NCI-H1105 (cell line): Measurements from ENCODE around the gene AVPR1B.

Source experiments
- DNase-seq: peaks from one replicate; lab custom pipeline; 2025; lab: John Stamatoyannopoulos, UW

AVPR1B gene

DNA sequence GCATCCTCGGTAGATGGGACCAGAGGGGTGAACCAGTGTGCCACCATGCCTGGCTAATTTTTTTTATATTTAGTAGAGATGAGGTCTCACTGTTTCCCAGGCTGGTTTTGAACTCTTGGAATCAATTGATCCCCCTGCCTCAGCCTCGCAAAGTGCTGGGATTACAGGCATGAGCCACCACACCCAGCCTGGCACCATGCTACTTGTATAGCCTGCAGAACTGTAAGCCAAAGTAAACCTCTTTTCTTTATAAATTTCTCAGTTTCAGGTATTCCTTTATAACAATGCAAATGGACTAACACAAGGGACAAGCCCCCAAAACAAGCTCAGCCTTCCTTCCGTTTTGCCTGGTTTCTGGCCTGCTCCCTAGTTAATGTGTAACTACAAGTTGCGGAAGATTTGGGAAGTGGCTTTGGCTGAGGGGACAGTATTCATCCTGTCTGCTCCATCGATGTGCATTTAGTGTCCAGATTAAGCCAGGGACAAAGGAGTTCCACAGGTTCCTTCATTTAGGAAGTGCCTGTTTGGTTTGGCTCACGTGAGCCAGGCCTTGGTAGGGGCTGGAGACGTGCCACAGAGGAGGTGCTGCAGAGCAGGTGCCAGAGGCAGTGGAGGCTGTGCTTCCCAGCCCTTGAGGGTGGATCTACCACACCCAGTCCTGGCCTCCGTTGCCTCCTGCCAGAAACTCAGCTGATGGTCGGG is 4.4 kb downstream of the AVPR1B start:
- no peak for DNase-seq

DNA sequence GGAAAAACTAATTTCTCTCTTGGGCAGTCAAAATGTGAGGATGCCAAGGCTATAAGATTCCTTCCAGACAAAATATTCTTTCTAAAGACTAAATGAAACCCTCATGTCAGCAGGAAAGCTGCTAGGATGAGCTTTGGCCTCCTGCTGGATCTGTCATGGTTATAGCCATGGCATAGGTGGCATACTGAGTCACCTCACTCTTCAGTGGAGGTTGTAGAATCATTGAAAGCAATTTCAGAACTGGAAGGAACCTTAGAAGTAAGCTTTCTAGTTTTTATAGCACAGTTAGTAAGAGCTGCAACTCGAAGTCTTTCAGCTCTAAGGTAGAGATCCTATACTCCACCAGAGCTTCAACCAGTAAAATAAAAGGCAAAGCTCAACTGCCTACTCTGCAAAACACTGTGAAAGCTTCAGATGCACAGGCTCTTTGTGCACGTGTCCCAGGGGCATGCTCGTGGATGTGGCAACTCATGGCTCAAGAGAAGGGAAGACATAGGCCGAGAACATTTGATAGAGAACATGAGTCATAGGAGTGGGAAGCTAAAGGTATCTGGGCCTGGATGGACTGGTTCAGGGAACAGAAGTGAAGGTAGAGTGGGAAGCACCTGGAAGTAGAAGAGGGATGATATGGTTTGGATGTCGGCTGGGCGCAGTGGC is 5.8 kb downstream of the AVPR1B start:
- DNase-seq = no peak

DNA sequence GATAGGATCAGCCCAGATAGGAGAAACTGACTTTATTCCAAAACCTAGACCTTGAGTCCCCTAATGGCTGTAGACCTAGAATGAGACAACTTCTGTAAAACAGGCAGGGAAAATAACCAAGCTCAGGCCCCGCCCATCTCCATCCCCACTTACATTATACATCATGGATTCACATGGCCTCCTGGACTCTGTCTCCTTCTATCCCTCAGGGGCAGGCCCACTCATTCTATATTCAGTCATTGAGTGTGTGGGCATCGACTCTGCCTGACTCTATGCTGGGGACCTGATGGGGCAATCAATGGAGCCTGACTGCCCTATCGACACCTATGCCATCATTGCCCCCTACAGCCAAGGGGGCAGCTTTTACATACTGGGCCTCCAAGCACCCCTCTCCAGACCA is 6.4 kb downstream of the AVPR1B start:
- no peak for DNase-seq

DNA sequence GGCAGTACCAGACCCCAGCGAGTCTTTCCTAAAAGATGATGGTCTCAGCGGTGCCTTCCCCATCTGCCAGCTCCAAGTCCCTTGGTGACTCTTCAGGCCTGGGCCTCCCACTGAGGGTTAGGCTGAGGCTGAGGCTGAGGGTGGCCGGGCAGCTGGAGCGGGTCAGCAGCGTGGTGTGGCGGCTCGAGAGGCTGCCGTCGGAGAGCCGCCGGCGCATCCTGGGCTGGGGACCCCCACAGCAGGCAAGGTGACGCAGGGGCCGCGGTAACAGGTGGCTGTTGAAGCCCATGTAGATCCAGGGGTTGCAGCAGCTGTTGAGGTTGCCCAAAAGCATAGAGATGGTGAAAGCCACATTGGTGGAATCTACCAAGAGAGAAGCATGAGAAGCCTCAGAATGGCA is 7.0 kb downstream of the AVPR1B start:
- DNase-seq = no peak

DNA sequence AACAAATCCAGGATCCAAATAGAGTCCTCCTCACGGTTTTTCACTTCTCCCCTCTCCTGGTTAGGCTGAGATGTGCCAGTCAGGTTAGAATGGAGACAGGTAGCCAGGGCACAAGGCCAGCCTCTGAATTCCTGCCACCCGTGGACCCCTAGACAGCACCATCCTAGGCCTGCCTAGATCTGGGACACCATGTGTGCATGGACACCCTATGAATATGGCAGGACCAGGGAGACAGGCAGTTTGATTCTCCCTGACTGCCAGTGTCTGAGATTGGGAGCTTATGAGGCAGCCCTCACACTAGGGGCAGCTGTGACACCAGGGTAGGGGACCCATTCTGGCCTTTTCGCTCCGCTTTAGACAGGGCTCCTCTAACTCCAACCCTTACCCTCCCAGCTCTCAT is 7.5 kb downstream of the AVPR1B start:
- DNase-seq = no peak

DNA sequence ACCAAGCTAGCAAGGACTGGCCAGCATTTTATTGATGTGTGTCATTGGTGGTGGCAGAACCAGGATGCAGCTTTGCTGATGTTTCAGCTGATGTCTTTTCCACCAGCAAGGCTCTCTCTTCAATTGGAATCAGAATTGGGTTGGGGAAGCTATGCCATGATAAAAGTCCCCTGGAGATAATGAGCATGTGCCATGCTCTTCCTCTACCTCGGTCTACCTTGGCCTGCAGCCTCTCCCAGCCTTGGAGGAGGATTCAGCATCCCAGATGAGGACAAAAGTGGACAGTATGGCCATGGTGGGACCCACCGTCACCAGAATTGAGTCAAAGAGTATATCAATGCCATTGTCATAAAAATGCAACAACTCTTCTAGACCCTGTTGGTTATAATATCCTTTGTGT is 8.6 kb downstream of the AVPR1B start:
- DNase-seq = no peak

DNA sequence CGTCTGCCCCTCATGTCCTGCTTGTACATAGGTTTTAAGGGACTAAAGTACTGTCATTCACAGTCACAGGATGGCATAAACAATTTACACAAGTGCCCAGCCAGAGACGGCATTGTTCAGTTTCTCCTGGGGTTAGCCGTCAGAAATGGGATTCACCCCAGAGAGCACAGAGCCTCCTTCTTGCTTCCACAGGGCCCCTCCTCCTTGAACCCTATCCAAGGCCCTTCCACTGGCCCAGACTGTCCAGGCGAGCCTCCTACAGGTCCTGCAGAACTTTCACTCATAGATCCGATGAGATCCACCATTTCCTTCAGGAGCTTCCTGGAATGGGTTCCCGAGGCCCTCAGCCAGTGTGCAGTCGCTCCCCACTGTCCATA is 10.0 kb downstream of the AVPR1B start:
- DNase-seq = no peak

DNA sequence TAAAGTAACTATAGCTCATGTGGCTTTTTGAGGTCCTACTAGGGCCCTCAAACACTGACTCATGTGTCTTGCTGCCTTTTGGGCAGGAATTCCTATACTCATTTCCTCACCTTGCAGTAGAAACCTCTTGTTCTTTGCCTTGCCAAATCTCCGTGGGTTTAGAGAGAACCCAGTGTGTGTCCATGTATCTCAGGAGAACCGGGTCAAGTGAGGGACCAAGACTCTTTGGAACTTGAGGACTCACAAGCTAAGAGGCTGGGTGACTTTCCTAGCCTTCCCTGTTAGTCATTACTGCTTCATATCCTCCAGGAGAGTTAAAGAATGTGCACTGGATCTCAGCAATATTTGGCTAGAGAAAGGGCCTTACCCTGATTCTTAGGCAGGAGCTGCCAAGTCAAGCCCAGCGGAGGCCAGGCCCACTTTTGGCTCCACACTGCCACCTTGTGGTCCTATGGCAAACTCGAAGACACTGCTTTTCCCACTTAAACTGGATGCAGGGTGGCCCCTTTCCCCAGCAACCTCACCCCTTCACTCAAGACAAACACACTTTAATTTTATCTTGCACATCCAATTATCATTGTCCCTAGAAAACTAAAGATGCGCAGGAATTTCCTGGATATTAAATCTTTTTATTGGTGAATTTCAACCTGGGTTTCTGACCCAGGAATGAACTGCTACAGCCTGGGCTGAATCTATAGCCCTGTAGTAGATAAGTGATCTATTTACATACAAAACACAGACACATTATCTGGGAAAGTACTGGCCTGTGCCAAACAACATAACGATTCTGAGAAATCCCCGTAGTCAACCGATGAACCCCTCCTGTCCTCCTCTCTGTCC is 10.6 kb downstream of the AVPR1B start:
- peak; percentile 79 for DNase-seq

DNA sequence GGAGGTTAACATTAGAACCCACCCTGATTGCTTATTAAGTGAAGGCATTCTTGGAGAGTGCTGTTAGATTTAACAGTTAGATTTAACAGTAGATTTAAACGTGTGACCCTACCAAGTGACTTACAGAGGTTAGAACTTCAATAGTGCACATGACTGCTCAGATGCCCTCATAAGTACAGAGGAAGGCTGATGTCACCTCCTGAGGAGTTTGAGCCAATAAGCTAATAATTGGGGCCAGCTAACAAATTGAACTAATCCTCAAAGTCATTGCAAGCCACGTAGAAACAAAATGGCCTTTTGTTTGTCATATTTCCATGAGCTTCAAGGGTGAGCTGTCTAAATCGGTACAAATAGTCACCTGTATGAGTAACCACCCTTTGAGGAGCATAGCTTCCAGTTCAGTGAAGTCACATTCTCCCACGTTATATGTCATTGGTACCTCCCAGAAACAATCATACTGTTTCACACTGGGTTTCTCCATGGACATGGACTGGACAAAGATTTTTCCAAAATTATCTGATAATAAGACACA is 11.7 kb downstream of the AVPR1B start:
- no peak for DNase-seq

DNA sequence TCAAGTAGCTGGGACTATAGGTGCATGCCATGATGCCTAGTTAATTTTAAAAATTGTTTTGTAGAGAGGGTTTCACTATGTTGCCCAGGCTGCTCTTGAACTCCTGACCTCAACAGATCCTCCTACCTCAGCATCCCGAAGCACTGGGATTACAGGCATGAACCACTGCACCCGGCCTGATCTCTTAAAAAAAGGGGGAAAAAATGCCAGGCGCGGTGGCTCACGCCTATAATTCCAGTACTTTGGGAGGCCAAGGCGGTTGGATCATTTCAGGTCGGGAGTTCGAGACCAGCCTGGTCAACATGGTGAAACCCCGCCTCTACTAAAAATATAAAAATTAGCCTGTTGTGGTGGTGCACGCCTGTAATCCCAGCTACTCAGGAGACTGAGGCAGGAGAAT is 13.2 kb downstream of the AVPR1B start:
- DNase-seq = no peak

DNA sequence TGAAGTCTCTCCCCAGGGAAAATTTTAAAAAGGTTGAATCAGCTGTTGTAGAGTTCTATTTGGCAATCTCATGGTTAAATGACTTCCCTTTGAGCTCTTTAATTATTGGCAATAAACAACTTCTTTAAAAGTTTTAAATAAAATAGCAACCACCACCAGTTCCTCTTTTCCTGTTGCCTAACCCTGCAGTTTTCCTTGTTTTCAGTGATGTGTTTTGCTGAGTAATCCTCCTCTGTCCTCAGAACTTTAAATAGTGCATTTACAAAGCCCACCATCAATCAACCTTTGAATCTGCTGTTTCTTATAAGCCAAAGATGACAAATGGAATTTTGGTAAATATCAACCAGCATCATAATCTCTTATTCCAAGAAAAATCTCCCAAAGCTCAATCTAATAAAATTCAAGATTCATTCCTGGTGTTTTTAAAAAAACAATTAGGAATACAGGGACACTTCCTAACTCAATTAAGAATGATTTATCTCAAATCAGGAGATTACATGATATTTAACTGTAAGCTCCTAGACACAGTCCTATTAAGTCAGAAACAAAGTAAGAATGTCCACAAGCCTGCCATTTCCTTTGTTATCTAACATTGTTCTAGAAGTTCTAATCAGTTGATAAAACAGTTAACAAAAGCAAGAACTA is 14.8 kb downstream of the AVPR1B start:
- DNase-seq = no peak

DNA sequence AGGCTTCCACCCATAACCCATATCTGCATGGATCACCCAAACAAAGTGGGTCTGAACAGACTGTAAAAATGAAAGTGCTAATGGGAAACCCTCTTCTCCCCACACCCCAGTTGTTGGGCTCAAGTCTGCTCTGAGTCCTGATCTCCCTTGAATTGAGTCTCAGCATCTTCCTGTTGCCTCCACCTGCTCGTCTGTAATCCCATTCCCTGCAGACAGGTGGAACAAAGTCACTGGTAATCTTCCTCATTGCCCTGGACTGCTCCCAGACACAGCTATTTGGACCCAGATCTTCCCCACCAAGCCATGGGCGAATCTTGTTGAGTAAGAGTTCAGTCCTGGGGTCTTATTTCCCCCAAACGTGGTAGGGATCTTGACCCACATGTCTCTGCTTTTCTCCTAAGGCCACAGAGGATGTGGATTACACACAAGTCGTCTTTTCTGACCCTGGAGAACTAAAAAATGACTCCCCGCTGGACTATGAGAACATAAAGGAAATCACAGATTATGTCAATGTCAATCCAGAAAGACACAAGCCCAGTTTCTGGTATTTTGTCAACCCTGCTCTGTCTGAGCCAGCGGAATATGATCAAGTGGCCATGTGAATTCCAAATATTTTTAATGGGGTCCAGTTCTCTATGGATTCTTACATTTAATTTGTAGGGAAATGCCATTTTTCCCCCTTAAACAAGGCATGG is 15.7 kb downstream of the AVPR1B start:
- no peak for DNase-seq

DNA sequence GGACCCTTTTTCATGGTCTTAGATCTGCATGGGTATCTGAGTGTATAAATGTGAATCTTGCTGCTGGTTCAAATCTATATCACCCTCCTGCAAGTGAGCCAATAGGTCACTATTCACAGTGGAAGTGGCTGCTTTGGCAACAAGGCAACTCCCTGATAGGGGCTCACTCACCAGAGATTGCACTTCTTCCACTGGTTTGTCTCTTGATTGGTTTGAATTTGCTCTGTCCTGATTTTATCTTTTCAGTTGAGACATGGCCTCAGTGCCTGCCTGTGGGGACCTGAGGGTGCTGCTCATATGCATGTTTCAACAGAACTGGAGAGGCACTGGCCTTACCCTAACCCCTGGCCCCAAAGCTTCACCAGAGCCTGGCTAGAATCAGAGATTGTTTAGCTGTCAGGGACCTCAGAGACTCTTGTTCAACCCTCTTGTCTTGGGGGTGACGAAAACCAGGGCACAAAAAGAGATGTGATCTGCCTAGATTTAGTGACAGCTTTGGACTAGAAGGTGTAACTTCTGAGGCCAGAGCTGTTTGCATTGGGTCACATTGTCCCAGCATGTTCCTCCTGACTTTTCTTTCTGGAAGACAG is 16.9 kb downstream of the AVPR1B start:
- no peak for DNase-seq

DNA sequence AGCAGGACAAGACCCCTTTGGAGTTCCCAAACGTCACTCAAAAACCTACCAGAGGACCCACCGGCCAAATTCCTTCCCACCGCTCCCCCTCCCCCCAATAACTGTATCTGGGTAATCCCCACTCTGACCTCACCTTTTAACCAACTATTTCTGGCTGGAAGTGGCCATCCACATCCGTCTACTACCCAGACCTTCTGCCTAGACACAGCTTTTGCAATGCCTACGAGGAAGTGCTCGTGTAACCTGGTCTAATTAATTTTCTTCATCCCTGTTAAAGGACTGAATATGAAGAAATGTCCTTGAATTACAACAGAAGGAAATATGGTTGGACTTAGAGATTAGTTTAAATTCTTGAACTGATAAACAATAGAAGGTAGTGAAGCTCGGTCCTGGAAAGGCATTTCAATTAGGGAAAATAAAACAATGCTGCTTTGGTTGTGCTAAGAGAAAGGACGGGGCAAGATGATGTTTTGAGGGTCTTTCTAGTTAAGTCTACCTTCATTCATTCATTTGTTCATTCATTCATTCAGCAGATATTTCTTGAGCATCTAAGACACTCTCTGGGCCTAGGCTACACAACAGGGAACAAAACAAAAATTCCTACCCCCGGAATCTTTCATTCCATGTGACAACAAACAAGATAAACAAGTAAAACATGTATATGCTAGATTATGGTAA is 18.8 kb downstream of the AVPR1B start:
- no peak for DNase-seq

DNA sequence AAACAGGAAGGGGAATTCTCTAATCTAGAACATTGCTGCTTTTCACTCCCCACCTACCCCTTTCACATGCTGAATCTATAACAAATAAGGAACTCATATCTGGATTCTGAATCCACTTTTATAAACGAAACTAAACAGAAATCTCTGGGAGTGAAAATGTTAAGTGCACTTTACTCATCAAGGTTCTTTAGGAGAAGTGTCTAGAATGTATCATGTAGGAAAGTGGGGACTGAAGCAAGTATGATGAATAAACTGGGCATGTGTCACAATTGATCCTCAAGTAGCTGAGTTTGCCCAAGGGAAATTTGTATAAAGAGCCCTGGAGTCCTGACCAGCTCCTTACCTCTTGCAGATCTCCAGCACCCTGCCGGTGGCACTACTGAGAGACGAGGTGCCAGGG is 19.8 kb downstream of the AVPR1B start:
- no peak for DNase-seq

DNA sequence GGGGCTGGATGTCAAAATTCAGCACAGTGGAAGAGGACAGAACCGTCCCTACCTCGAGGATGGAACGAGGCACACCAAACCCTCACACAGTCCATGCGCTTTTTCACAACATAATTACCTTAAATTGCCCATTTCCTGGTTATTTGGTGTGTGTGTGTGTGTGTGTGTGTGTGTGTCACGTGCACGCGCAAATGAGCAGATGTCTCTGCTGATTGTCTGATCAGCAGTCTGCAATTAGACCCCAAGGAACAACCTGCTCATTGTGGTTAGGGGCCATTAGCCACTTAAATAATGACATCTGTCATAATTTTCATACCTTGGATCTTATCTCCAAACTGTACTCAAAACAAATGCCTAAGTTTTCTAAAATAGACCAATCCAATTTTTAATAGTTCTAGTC is 23.2 kb downstream of the AVPR1B start:
- peak; percentile 87 for DNase-seq

DNA sequence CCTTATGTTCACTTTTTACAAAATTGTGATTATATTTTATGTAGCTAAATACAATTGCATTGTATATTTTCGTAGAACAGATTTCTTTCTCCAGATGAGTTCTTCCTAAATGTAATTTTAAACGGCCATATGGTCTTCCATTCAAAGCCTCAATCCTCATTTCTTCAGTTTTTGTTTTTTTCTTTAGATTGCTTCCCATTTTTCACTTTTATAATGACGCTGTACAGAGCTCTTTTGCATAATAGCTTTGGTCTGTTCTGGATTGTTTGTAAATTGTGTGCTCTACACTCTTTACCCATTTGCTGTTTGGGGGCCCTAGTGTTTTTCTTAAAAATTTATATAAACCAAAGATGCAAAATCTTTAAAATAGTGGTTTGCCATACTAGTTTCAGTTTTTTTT is 27.8 kb downstream of the AVPR1B start:
- DNase-seq = no peak

DNA sequence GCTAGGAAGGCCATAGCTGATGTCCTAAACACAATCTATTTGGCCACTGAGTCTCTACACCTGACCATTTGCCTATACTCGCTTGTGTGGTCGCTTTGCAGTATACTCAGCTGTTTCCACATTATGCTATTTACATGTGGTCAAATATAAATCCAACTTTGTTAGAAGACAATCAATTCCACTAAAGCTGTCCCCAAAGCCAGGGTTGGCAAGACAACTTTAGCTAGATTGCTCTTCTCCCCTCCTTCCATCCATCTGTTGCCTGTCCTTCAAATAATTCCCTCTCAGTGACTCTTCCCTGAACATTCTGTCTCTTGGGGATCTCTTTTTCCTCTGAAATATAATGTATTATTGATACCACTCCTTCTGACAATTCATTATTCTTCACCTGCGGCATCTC is 30.1 kb downstream of the AVPR1B start:
- DNase-seq = no peak

DNA sequence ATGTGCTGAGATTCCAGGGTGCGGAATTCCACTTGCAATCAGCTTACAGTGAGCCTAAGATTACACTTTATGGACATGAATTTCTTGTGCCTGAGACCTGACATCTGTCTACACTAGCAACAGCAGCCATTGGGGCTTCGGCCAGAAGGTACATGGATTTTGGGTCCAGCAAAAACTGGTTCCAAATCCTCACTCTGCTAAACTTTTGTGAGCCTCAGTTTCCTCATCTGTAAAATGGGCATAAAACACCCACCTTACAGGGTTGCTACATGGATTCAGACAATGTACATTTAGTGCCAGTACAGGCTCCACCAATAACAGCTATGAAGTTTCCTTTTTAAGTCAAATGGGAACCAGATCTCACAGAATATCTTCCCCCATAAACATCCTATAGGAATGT is 33.4 kb downstream of the AVPR1B start:
- no peak for DNase-seq

DNA sequence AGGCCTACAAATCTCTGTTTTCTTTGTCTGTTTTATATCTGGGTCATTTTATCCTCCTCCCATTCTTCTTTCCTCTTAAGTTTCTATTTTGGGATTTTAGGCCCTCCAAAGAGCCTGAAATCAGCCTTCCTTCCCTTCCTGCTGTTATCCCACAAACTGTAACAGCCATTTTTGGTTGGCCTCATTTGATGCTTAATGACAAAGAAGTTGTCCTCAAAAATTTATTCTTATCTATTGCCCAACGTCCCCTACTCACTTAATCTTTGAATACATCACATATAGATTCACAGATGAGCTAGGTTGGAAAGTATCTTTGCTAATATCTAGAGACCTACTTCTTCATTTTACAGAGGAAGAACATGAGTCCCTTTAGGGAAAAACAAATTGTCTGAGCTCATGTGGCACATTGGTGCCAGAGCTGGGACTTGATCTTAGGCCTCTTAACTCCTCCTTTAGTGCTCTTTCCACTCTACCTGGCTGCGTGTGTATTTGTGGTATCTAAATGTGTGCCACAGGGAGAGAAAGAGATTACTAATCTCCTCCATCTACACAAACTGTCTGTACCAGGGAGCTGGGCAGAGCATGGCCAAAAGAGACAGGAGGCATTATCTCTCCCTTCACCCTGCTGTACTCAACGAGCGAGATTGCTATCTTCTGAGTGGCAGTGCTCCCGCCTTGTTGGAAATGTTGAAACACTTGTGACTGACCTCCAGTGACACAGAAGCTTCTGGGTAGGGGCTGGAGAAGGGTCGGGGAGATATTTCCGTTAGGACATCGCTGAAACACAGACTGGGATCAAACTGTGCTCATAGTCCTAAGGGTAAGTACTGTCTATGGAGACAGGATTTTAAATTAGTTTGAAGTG is 34.1 kb downstream of the AVPR1B start:
- no peak for DNase-seq
